Pons (tissue), 1 donor: ENCODE measurements around the gene KRT38.
"Not testable (repeated sequence)": the region's sequence is repeated elsewhere in the genome, so short reads cannot be mapped to it uniquely, and the experiment has no call there.

ENCODE experiments used
- DNase-seq: peaks from one replicate; pipeline ENCODE4 v3.0.0-alpha.2; 2016; ENCODE audit warnings: low spot score

Gene KRT38

GRCh38 chr17:41462705-41463104 lies 21.9 kb upstream of the KRT38 start:
- DNase-seq: no peak

DNA sequence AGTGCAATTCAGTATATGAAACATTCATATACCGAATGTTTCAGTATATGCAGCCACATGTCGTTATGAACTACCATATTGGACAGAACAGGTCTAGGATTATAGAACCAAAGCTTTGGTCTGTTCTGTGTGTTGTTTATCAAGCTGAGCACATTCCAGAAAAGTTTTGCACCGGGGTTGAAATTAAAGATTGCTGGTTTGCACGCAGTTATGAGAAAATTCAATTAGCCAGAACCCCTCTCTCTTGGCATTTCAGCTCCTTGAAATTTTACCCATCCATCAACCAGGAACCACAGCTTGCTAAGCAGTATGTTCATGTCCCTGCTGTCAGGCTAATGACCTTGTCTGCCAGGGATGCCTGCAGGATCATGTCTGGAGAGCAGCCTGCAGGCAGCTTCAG lies 16.9 kb upstream of the KRT38 start:
- DNase-seq: peak; percentile 3

DNA sequence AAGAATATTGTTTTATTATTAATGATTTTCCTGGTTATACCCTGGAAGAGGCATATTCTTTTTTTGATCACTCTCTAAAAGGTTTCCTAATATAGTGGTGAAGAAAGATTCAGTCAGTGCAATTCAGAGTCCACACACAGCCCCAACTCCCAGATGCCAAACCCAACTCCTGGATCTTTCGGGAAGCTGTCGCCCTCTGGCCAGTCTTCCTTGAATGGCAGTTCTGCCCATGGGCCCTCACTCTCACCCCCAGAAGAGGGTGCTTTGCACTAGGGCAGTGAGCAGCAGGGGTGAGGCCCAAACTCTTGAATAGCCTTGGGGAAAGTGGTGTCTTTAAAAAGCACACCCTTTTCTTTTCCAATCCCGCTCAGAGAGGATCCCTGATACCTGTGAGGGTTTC lies 15.4 kb upstream of the KRT38 start:
- no peak for DNase-seq

DNA sequence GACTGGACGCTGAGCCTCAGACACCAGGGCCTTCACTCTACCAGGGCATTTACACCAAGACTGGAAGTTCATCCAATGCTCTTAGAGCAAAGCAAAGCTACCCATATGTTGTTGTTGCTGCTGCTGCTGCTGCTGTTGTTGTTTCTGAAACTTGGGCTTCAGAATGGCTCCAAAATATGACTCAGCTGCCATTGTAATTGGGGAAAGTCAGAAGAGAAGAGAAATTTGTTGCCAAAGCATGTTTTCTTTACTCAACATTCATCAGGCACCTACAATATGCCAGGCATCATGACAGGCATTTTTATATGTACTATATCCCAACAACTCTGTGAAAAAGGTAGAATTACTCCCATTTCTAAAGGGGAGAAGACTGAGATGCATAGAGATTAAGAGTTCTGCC lies 14.5 kb upstream of the KRT38 start:
- DNase-seq: no peak

DNA sequence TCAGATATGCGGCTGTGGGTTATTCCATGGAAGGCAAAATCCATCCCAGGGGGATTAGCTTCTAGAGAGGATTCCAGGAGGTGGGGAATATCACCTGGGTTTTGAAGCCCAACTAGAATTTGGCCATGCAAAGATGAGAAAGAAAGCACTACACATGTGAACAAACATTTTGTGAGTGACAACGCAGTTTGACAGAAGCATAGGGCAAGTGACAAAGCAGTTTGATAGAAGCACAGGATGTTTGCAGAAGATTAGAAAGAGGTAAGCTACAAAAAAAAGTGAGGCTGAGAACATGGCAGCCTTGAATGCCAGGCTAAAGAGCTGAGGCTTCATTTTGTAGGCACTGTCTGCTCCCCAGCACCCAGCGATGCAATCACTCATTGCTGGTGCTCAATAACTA lies 12.3 kb upstream of the KRT38 start:
- DNase-seq: no peak

DNA sequence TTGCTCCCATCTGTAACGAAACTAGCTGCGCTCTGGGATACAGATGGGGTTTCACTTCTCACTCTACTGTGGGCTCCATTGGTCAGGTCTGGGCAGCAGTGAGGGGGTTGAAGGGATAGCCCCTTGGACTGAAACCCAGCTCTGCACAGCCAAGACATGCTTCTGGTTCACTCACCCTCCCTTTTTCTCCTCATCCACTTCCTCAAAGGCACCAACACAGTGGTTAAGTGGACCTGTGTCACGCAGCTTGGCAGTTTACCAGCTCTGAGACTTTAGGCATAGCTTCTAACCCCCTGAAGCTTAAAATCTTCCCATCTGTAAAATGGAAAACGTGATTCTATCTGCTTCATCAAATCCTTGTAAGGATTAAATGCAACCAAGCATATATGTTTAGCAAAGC lies 11.5 kb upstream of the KRT38 start:
- DNase-seq: no peak

DNA sequence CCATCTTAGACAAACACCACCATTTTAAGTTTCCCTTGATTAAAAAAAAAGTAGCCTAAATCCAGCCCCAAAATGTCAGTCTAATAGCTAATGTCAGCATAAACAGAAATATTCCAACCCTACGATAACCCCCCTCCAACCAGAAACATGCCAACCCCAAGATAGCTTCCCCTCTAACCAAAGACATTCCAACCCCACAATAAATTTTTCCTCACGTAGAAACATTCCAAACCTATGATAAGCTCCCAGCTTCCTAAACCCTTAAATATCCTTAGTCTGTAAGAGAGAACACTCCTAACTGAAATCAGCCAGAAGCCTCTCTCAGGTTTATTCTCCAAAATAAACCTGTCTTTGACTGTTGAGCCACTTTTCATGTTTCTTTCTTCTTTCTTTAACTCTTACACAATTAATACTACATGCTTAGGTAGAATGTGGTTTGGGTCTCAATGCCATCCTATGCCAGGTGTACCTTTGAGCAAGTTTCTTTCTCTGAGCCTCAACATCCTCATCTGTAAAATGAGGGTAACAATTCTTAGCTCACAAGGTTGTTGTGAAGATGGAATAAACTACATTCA lies 10.5 kb upstream of the KRT38 start:
- no peak for DNase-seq

DNA sequence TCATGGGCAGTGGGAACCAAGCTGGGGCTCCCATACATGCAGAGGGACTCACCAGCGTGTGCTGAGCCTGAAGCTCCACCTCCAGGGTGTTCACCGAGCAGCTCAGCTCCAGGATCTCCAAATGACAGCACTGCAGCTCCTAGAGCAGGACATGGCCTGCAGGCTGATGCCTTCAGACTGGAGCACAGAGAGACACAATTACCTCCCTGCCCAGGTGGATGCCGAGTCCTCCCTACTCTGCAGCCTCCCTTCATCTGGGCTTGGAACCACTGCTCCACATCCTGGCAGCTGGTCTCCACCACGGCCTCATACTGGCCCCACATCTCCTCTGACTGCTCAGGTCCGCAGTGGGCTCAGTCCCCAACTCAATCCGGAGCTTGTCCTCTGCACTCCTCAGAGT lies 8.2 kb upstream of the KRT38 start:
- no peak for DNase-seq

GRCh38 chr17:41448506-41448905 lies 7.7 kb upstream of the KRT38 start:
- DNase-seq: no peak

DNA sequence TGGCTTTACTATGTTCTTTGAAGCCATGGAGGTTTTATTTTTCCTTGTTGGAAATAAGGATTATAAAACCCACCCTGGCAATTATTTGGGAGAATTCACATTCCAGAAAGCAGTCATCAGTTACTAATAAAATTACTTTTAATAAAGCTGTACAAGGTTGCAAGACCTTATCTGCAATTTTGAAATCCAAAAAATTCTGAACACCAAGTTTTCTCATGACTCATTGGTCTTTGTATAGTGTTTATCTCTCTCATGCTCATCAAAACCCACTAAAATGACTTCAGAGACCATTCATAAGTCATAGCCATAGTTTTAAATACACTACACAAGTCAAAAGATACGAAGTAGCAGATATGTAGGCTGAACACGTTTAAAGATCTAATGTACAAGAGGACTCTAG lies 6.0 kb upstream of the KRT38 start:
- DNase-seq: no peak

GRCh38 chr17:41444640-41445039 lies 3.9 kb upstream of the KRT38 start:
- DNase-seq: no peak

- no peak for DNase-seq
These were observed 3.4 kb upstream of the KRT38 start for GRCh38 chr17:41444186-41444585.

DNA sequence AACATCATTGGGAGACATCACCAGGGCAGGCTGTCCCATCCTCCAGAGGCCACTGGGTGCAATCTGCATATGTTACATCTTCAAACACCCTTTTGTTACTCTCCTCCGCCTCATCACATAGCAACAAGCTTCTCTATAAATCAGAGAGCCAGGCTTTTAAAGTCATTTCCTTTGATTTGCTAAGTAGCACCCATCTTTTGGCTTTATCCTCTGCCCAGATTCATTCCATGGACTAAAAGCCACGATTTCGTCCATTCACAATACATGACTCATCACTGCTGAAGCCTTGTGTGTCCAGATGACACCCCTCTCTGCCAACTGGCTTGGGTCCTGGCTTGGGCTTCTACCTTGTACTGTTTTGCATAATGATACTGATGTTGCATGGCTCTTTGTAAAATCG lies 2.0 kb upstream of the KRT38 start:
- no peak for DNase-seq

DNA sequence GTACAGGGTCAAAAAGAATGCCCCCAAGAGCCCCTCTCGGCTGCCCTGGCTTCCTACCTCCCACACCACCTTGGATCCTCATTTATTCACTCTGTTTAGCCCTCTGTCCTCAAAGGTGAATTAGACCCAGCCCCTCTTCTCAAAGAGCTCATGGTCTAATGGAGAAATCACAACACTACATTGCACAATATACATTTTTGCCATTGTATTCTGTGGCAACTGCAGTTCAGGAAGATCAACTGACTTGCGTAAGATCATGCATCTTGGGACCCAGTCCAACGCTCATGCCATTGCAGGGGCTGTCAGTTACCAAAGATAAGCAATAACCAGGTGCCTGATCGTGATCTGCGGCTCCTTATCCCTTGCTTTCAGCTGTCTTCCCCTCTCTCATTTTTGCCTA lies 1.4 kb downstream of the KRT38 start:
- DNase-seq: no peak

DNA sequence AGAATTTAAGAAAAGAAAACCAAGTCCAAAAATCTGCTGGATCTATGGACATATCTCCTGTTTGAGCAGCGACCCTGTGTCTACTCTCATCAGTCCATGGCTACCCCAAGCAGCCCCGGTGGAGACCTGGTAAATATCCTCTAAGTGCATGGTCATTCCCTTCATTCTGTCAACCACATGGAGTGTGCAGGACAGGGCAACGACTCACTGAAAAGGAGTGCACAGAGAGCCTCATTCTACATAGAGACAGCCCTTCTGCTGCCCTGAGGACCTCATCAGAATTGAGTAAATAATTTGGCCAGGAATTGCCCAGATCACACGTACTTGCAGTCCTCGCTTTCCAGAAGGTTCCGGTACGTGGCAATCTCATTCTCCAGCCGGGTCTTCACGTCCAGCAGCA lies 3.0 kb downstream of the KRT38 start:
- no peak for DNase-seq

GRCh38 chr17:41437254-41437653 lies 3.5 kb downstream of the KRT38 start:
- no peak for DNase-seq

- no peak for DNase-seq
These were observed 6.4 kb downstream of the KRT38 start for GRCh38 chr17:41434415-41434814.

DNA sequence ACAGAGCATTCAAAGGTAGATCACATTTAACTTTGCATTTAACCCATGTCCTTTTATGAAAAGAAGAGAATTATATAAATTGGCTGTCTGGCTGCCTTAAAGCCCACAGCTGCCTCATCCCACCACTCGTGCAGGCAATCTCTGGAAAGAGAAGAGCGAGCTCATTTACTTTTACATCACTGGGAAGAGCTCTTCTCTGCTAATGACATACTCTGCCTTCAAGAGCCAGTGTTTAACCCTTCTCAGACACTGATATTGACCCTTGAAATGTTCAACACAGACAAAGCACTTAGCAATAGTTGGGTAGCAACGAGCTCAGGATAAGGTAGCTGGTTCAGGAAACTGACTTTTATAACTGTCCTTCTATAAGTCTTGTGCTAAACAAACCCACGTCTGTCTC lies 6.8 kb downstream of the KRT38 start:
- DNase-seq: no peak

GRCh38 chr17:41433586-41433985 lies 7.2 kb downstream of the KRT38 start:
- DNase-seq: no peak

DNA sequence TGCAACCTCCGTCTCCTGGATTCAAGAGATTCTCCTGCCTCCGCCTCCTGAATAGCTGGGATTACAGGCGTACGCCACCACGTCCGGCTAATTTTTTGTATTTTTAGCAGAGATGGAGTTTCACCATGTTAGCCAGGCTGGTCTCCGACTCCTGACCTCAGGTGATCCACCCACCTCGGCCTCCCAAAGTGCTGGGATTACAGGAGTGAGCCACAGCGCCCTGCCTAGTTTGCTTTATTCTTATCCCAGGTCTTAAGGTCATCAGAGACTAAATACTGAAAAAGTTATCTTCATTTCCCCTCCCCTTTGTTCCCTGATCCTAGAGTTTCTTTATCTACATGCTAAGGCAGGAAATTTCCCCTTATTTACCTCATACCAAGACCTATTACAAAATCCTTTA lies 10.4 kb downstream of the KRT38 start:
- DNase-seq: not testable (repeated sequence)

DNA sequence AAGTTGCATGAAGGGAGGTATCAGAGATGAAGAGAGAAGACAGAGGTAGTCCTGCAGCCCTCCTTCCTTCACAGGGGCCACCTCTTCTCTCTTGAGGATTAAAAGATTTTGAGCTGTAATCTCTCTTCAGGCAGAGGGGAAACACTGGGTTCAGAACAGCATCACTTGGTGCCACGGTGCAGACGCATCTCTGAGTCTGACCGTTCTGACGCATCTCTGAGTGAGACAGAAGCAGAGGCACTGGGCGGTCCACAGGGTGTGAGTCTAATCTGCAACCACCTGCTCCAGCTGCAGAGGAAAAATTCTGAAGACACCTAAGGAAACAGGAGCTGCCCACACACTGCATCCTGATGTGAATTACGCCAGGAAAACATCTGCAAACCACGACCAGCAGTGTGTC lies 11.1 kb downstream of the KRT38 start:
- no peak for DNase-seq

DNA sequence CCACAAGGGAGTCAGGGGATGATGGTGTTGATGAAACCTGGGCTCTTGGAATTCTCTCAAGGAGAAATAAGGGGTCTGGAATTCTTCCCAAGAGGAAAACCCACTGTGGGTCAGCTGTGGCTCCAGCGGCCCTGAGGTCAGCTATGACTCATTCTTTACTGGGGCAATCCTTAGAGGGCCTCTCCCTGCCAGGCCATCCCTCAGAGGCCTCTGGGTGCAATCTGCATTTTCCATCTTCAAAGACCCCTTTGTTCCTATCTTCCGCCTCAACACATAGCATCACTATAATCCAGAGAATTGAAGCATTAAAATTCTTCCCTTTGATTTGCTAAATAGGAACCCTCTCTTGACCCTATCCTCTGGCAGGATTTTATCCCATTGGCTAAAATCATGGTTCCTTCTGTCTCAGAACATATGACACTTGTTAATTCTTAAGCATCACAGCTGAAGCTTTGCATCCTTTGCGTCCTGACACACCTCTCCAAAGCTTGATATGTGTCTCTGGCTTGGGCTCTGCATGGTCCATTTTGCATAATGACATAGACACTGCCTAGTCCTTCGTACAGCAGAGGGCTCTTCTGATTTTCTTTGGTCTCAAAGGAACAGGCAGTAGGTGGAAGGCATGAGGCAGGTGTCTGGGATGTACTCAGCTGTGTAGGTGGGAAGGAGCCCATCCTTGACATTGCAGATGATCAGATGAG lies 12.0 kb downstream of the KRT38 start:
- no peak for DNase-seq

DNA sequence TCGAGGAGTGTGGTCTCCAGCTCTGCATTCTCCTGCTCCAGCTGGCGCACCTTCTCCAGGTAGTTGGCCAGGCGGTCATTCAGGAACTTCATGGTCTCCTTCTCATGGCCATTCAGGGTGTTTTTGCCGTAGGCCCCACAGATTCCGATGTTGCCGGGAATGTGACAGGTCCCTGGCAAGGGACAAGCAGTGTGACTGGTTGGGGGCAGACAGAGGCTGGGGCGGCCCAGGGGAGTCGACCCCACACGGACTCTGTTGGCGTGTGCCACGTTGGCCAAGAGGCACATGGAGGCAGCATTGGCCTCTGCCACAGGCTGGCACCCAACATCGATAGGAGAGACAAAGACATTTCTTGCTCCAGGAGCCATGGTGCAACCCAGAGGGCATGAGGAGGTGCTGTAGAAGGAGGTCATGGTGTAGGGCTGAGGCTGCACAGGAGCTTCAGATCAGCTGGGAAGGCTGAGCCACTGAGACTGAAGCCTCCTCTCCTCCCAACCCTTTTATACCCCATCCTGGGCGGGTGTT lies 16.6 kb downstream of the KRT38 start, which contains the start of gene KRT37:
Gene KRT37, minus strand, starts transcription at position 475 of the 525 bp plus-strand sequence. Its CDS starts 62 bp downstream, at position 413.
- no peak for DNase-seq

- DNase-seq: not testable (repeated sequence)
These were observed 18.2 kb downstream of the KRT38 start for GRCh38 chr17:41422586-41422985.
